ENCODE measurements around the gene CD38. TPM values are rescaled to one million over a fixed set of nuclear protein-coding genes. Genes with fewer than 3 reads are reported as not detected.

CD38 gene
- total RNA-seq, 1 donor from 2014 or later: 0.64 TPM

GRCh38 chr4:15786743-15787142 lies 8.6 kb downstream of the CD38 start:
- no peak overlapping the region for H3K4me3 ChIP-seq
- H3K36me3 Mint-ChIP-seq: no peaks in the 10 kb centered on the region
- no peaks in the 10 kb centered on the region for H3K27me3 ChIP-seq
- no peaks in the 10 kb centered on the region for H3K9me3 ChIP-seq (ENCODE audit: low read depth)
- TF ChIP-seq EZH2 (IDR thresholded peaks at IDR 0.05) (no peak), CTCF (IDR thresholded peaks at IDR 0.05) (no peak), EZH2phosphoT487 (IDR thresholded peaks at IDR 0.05) (no peak)
- no peak overlapping the region for H3K27ac ChIP-seq
- H3F3A ChIP-seq (ENCODE audit: low read depth): no peaks in the 10 kb centered on the region
- DNase-seq (ENCODE audit: low spot score): no peak
- H3K4me1 Mint-ChIP-seq: no peaks in the 10 kb centered on the region
- H3K36me3 ChIP-seq: no peaks in the 10 kb centered on the region
- H3K9ac ChIP-seq: no peak overlapping the region
- no peak overlapping the region for H3K27ac Mint-ChIP-seq
- no peak overlapping the region for H3K4me2 ChIP-seq
- no peak overlapping the region for H2AFZ ChIP-seq (replicated peaks)
- no peaks in the 10 kb centered on the region for H3K79me2 ChIP-seq (ENCODE audit: low read depth)
- no peaks in the 10 kb centered on the region for H3K4me1 ChIP-seq
- H4K20me1 ChIP-seq (ENCODE audit: low read depth): no peaks in the 10 kb centered on the region
- H3K9me3 Mint-ChIP-seq: peaks cover 21% of the 10 kb centered on the region
- H3K27me3 Mint-ChIP-seq (ENCODE audit: insufficient read depth, low read depth): peaks cover 10% of the 10 kb centered on the region
- no peak overlapping the region for H3K4me3 Mint-ChIP-seq

DNA sequence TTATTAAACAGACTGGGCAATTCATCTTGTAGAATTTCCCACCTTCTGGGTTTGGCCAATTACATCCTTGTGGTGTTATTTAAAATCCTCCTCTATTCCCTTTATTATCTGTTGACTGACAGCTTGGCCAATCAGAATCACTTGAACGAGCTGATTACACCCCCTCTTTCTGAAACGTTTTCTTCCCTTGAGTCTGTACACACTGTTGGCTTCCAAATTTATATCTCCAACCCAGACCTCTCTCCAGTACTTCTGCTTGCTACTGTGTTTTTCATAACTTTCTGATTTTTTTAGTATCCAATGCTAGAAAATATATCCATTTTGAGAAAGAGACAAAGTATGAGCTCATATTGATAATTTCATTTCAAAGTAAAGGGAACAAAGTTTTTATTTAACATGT lies 14.8 kb downstream of the CD38 start:
- Mint-ChIP-seq H3K36me3 (no peaks in the 10 kb centered on the region), H3K27me3 (ENCODE audit: insufficient read depth, low read depth) (peaks cover 4% of the 10 kb centered on the region), H3K9me3 (peaks cover 11% of the 10 kb centered on the region), H3K4me1 (no peaks in the 10 kb centered on the region), H3K27ac (no peak overlapping the region), H3K4me3 (no peak overlapping the region)
- Histone ChIP-seq H3K36me3 (no peaks in the 10 kb centered on the region), H3K4me3 (no peak overlapping the region), H3K4me1 (peaks cover 5% of the 10 kb centered on the region), H3K4me2 (no peak overlapping the region), H4K20me1 (ENCODE audit: low read depth) (no peaks in the 10 kb centered on the region), H3F3A (ENCODE audit: low read depth) (no peaks in the 10 kb centered on the region), H3K9ac (no peak overlapping the region), H3K9me3 (ENCODE audit: low read depth) (no peaks in the 10 kb centered on the region), H3K79me2 (ENCODE audit: low read depth) (no peaks in the 10 kb centered on the region), H3K27me3 (no peaks in the 10 kb centered on the region), H2AFZ (replicated peaks) (no peak overlapping the region), H3K27ac (no peak overlapping the region)
- no peak for DNase-seq (ENCODE audit: low spot score)
- no peak for TF ChIP-seq EZH2phosphoT487 (IDR thresholded peaks at IDR 0.05)
- TF ChIP-seq CTCF (IDR thresholded peaks at IDR 0.05): no peak
- TF ChIP-seq EZH2 (IDR thresholded peaks at IDR 0.05): no peak

DNA sequence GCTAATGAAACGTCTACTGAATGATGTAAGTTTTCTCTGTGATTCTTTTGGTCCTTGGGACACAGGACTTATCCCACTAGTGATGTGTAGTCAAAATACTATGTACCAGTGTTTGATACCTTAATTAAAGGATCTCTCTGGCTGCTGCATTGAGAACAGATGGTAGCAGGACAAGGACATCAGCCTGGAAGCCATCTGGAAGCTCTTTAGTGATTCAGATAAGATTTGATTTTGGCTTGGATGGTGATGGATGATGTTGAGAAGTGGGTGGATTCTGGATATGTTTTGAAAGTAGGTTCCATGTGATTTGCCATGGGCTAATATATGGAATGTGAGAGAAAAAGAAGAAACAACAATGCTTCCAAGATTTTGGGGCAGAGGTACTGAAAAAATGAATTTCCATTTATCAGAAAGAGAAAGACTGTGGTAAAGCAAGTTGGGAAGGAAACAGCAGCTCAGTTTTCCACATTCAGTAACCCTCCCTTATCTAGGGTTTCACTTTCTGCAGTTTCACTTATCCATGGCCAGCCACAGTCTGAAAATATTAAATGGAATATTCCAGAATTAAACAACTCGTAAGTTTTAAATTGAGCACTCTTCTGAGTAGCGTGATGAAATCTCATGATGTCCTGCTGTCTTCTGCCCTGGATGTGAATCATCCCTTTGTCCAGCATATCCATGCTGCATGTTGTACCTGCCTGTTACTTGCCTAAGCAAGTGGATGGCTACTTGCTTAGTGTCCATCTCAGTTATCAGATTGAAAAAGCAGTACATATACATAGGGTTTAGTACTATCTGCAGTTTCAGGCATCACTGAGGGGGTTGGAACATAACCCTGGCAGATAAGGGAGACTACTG lies 15.6 kb downstream of the CD38 start:
- no peaks in the 10 kb centered on the region for H4K20me1 ChIP-seq (ENCODE audit: low read depth)
- H2AFZ ChIP-seq (replicated peaks): no peak overlapping the region
- no peak overlapping the region for H3K9ac ChIP-seq
- TF ChIP-seq EZH2phosphoT487 (IDR thresholded peaks at IDR 0.05) (no peak), CTCF (IDR thresholded peaks at IDR 0.05) (no peak), EZH2 (IDR thresholded peaks at IDR 0.05) (no peak)
- H3K27me3 ChIP-seq: no peaks in the 10 kb centered on the region
- H3K27ac Mint-ChIP-seq: no peak overlapping the region
- H3K4me3 Mint-ChIP-seq: no peak overlapping the region
- H3K4me1 ChIP-seq: peaks cover 5% of the 10 kb centered on the region
- H3K4me2 ChIP-seq: no peak overlapping the region
- H3K9me3 ChIP-seq (ENCODE audit: low read depth): no peaks in the 10 kb centered on the region
- H3K4me1 Mint-ChIP-seq: no peaks in the 10 kb centered on the region
- H3F3A ChIP-seq (ENCODE audit: low read depth): no peaks in the 10 kb centered on the region
- peaks cover 4% of the 10 kb centered on the region for H3K27me3 Mint-ChIP-seq (ENCODE audit: insufficient read depth, low read depth)
- peaks cover 11% of the 10 kb centered on the region for H3K9me3 Mint-ChIP-seq
- no peaks in the 10 kb centered on the region for H3K36me3 Mint-ChIP-seq
- no peak overlapping the region for H3K27ac ChIP-seq
- DNase-seq (ENCODE audit: low spot score): no peak
- H3K4me3 ChIP-seq: no peak overlapping the region
- H3K36me3 ChIP-seq: no peaks in the 10 kb centered on the region
- no peaks in the 10 kb centered on the region for H3K79me2 ChIP-seq (ENCODE audit: low read depth)

All from neural progenitor cell (in vitro differentiated cells).